ENCODE measurements around the gene SVEP1.

GRCh38 chr9:110346325-110346724 is 233.2 kb downstream of the SVEP1 start:
- no peak for TF ChIP-seq CTCF (IDR thresholded peaks at IDR 0.05; ENCODE audit: poor library complexity)
- TF ChIP-seq EZH2 (IDR thresholded peaks at IDR 0.05; ENCODE audit: borderline replicate concordance), result no peak

Data from hepatocyte (in vitro differentiated cells).